Cerebellar cortex (tissue), 1 donor: ENCODE measurements around the gene LMX1B.
"Not testable (repeated sequence)": the region's sequence is repeated elsewhere in the genome, so short reads cannot be mapped to it uniquely, and the experiment has no call there.

Experiments
- DNase-seq: peaks from one replicate; pipeline ENCODE4 v3.0.0-alpha.2; 2015; ENCODE audit warnings: low spot score

Gene LMX1B

GRCh38 chr9:126633881-126634558 lies 20.3 kb downstream of the LMX1B start:
- DNase-seq = no peak

DNA sequence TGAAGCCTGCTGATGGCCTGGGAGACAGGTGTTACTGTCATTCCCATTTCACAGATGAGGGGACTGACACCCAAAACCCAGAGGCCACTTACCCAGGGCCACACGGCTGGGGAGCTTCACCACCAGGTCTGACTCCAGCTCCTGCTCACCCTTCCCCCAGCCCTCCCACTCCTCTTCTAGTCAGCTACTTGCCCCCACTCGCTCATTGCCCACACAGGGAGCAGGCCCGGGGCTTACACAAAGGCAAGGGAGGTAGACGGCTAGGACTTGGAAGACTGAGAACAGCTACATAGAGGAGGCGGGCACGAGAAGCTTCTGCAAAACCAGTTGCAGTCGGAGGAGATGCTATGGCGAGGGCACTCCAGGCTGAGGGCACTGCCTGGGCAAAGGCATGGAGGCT lies 21.3 kb downstream of the LMX1B start:
- DNase-seq = no peak

DNA sequence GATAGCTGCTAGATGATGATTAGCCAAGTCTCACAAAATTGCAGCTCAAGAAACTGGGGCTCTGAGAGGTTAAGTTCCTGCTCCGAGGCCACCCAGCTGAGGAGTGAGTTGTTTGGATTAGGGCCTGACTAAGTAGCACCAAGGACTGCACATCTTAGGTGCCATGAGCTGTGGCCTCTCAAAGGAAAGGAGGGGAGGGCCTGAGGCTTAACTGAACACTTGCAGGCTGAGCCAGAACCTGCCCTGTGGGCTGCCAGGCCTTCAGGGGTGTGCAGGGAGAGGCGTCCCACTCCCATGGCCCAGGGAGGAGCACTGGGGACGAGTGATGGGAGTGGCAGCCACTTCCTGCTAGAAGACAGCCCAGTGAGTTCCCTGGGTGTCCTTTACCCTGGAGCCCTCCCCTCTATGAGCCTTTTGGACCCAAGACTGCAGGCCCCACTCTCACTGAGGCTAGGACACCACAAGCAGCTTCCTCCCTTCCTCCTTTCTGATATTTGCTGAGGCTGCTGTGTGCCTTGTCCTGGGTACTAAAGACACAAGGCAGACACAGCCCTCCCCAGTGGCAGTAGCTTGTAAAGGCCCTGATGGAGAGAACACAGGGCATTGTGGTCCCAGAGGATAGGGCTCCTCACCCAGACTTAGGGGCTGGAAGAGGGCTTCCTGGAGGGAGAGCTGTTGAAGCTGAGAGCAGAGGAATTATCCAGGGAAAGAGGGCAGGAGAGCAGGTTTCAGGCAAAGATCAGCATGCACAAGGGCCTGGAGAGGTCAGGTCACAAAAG lies 22.1 kb downstream of the LMX1B start:
- DNase-seq = no peak

- no peak for DNase-seq
These were observed 23.5 kb downstream of the LMX1B start for GRCh38 chr9:126636983-126637798.

GRCh38 chr9:126638571-126639132 lies 24.9 kb downstream of the LMX1B start:
- no peak for DNase-seq

GRCh38 chr9:126639318-126640000 lies 25.7 kb downstream of the LMX1B start:
- no peak for DNase-seq

GRCh38 chr9:126641118-126641851 lies 27.6 kb downstream of the LMX1B start:
- no peak for DNase-seq

DNA sequence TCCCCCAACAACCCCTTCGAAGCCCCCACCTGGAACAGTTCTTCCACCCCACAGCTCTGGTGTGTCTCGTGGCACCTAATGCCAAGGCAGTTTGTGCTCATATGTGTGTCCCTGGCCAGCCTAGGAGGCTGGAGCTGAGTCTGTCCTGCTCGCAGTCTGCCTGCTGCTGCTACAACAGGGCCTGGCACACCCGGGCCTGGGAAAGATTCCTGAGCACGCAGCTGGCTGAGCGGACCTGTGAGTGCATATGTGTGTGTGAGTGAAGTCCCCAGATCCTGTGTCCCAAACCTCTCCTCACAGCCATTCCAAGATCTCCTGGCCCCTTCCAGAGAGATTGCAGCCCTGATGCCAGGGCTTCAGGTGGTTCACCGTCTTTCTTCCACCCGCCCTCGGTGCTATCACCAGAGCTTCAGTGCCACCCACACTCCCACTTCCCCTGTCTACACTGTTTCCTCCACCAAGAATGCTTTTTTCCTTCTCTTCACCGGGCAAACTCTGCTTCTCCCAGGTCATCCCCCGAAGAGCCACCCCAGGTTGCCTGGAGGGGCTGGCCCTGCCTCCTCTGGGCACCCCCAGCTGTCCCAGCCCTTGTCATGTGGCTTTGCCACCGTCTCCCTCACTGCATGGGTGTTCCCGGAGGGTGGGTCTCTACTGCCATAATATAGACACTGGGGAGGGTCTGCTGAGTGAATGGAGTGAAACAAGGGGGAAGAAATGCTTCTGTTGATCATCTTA lies 28.4 kb downstream of the LMX1B start:
- no peak for DNase-seq

DNA sequence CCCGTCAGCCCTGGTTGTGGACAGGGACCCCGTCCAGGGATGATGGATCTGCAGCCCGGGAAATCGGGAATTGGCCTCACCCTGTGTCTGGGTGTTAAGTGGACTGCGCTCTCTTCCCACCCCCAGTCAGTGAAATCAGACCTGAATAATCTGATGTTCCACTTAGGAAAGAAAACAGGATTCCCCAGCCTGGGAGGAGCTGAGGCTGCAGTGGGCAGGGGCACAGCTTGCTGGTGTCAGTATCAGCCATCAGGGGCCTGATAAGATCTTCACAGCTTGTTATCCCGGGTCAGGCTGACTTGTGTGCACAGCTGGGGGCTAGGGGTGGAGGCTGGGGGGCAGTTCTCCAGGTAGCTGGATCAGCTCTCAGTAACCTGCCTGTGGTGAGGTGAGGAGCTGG lies 29.1 kb downstream of the LMX1B start:
- no peak for DNase-seq

GRCh38 chr9:126643945-126644527 lies 30.3 kb downstream of the LMX1B start:
- DNase-seq = no peak

GRCh38 chr9:126646162-126646561 lies 32.4 kb downstream of the LMX1B start:
- no peak for DNase-seq

- DNase-seq = no peak
These were observed 34.1 kb downstream of the LMX1B start for GRCh38 chr9:126647585-126648411.

DNA sequence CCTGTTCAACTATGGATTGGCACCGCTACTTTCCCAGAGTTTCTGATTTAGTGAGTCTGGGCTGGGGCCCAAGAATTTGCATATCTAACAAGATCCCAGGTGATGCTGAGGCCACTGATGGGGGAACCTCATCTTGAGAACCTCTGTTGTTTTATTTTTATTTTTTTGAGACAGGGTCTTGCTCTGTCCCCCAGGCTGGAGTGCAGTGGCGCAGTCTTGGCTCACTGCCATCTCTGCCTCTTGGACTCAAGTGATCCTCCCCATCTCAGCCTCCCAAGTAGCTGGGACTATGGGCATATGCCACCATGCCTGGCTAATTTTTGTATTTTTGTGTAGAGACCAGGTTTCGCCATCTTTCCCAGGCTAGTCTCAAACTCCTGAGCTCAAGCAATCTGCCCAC lies 35.7 kb downstream of the LMX1B start:
- DNase-seq = no peak

- no peak for DNase-seq
These were observed 36.9 kb downstream of the LMX1B start for GRCh38 chr9:126650404-126651341.

GRCh38 chr9:126652140-126652582 lies 38.4 kb downstream of the LMX1B start:
- no peak for DNase-seq

GRCh38 chr9:126654124-126654523 lies 40.4 kb downstream of the LMX1B start:
- no peak for DNase-seq

- DNase-seq = not testable (repeated sequence)
These were observed 42.5 kb downstream of the LMX1B start for GRCh38 chr9:126656214-126656613.
